IMR-90 (cell line): ENCODE measurements around the gene RCHY1. TPM values are rescaled to one million over a fixed set of nuclear protein-coding genes. Genes with fewer than 3 reads are reported as not detected.

Experiments used
- ATAC-seq: fragments of 200-7000 bp; cut with Tn5 transposase; 2 replicates; pipeline ENCODE4 v1.9.1; 2020; ENCODE audit warnings: low read depth, mild to moderate bottlenecking, moderate library complexity
- BruUV-seq: library from RNA; stranded (reverse); fragments of 400-500 nt; replicated peaks from 2 replicates; lab custom pipeline; 2021; lab: Mats Ljungman, UMichigan
- CTCF ChIA-PET: fragments of 300-600 bp; formaldehyde crosslinking; extraction: SDS; loops from one replicate; lab custom pipeline; 2021; ENCODE audit warnings: antibody characterized with exemption; lab: Yijun Ruan, JAX
- POLR2A ChIA-PET: fragments of 300-600 bp; sonication (Branson Sonifier 250); formaldehyde crosslinking; loops from one replicate; lab custom pipeline; 2022; ENCODE audit warnings: antibody characterized with exemption; ENCODE audit not compliant: unreplicated experiment; lab: Charles Lee
- DNase-seq: peaks from one replicate; pipeline ENCODE4 v3.0.0; 2013
- H2AFZ ChIP-seq: replicated peaks from 2 replicates; pipeline ENCODE3; 2013; ENCODE audit warnings: low read length, mild to moderate bottlenecking; ENCODE audit not compliant: poor library complexity
- H2AK5ac ChIP-seq: 2 replicates; pipeline ENCODE4 v1.6.1; 2013; ENCODE audit warnings: low read depth, low read length, inconsistent platforms
- H2AK9ac ChIP-seq: replicated peaks from 2 replicates; pipeline ENCODE3; 2013; ENCODE audit warnings: mild to moderate bottlenecking, low read depth, low read length, moderate library complexity; ENCODE audit not compliant: poor library complexity
- H2BK120ac ChIP-seq: 2 replicates; pipeline ENCODE4 v1.6.1; 2013; ENCODE audit warnings: low read depth, low read length, inconsistent platforms
- H2BK15ac ChIP-seq: 3 replicates; pipeline ENCODE4 v1.6.1; 2013; ENCODE audit warnings: low read depth, low read length, inconsistent platforms
- H2BK20ac ChIP-seq: 2 replicates; pipeline ENCODE4 v1.6.1; 2013; ENCODE audit warnings: low read depth, mild to moderate bottlenecking, inconsistent platforms, low read length, moderate library complexity
- H2BK5ac ChIP-seq: 2 replicates; pipeline ENCODE4 v1.6.1; 2013; ENCODE audit warnings: mild to moderate bottlenecking, low read depth, low read length, inconsistent platforms; ENCODE audit not compliant: poor library complexity, severe bottlenecking
- H3K14ac ChIP-seq: replicated peaks from 2 replicates; pipeline ENCODE4 v1.6.1; 2013; ENCODE audit warnings: low read depth, low read length, inconsistent platforms
- H3K18ac ChIP-seq: 2 replicates; pipeline ENCODE4 v1.6.1; 2013; ENCODE audit warnings: low read depth, low read length, control low read depth
- H3K23ac ChIP-seq: 2 replicates; pipeline ENCODE4 v1.6.1; 2013; ENCODE audit warnings: low read depth, low read length, inconsistent platforms
- H3K27ac ChIP-seq: 2 replicates; pipeline ENCODE4 v1.5.1; 2013; ENCODE audit warnings: mild to moderate bottlenecking, control low read depth, low read length; ENCODE audit not compliant: insufficient read depth
- H3K27me3 ChIP-seq: 2 replicates; pipeline ENCODE4 v1.6.1; 2013; ENCODE audit warnings: low read length; ENCODE audit not compliant: control insufficient read depth, insufficient read depth
- H3K36me3 ChIP-seq: 2 replicates; pipeline ENCODE4 v1.6.1; 2013; ENCODE audit warnings: low read length, mixed read lengths; ENCODE audit not compliant: control insufficient read depth, insufficient read depth
- H3K4ac ChIP-seq: 2 replicates; pipeline ENCODE4 v1.6.1; 2013; ENCODE audit warnings: low read depth, low read length, inconsistent platforms
- H3K4me1 ChIP-seq: 2 replicates; pipeline ENCODE4 v1.6.1; 2013; ENCODE audit warnings: low read length, mixed read lengths; ENCODE audit not compliant: control insufficient read depth, insufficient read depth
- H3K4me2 ChIP-seq: 2 replicates; pipeline ENCODE4 v1.6.1; 2013; ENCODE audit warnings: low read depth, mild to moderate bottlenecking, control low read depth, low read length, moderate library complexity
- H3K4me3 ChIP-seq: 2 replicates; pipeline ENCODE4 v1.5.1; 2013; ENCODE audit warnings: low read depth, mild to moderate bottlenecking, control low read depth, low read length, moderate library complexity; ENCODE audit not compliant: insufficient read depth
- H3K56ac ChIP-seq: 2 replicates; pipeline ENCODE4 v1.6.1; 2013; ENCODE audit warnings: low read length, inconsistent platforms; ENCODE audit not compliant: insufficient read depth; ENCODE audit errors: extremely low read depth
- H3K79me1 ChIP-seq, 2 experiments: 2 replicates each; pipeline ENCODE4 v1.6.1; 2013; ENCODE audit warnings: low read length in 2 of 2, inconsistent platforms in 1 of 2, low read depth in 1 of 2
- H3K9ac ChIP-seq: 2 replicates; pipeline ENCODE4 v1.6.1; 2013; ENCODE audit warnings: low read depth, low read length, control low read depth
- H3K9me1 ChIP-seq: 2 replicates; pipeline ENCODE4 v1.6.1; 2013; ENCODE audit warnings: low read length, inconsistent platforms; ENCODE audit not compliant: insufficient read depth
- H3K9me3 ChIP-seq: 2 replicates; pipeline ENCODE4 v1.6.1; 2013; ENCODE audit warnings: low read length; ENCODE audit not compliant: control insufficient read depth, insufficient read depth
- H4K20me1 ChIP-seq: 2 replicates; pipeline ENCODE4 v1.6.1; 2013; ENCODE audit warnings: low read length, inconsistent platforms; ENCODE audit not compliant: insufficient read depth
- H4K5ac ChIP-seq: 2 replicates; pipeline ENCODE4 v1.6.1; 2013; ENCODE audit warnings: mild to moderate bottlenecking, low read depth, low read length, control low read depth
- H4K8ac ChIP-seq, 2 experiments: 2 replicates each; pipeline ENCODE4 v1.6.1; 2013; ENCODE audit warnings: low read depth in 2 of 2, low read length in 2 of 2, control low read depth in 1 of 2, inconsistent platforms in 1 of 2
- H4K91ac ChIP-seq: 2 replicates; pipeline ENCODE4 v1.6.1; 2013; ENCODE audit warnings: low read depth, low read length, inconsistent platforms; ENCODE audit not compliant: insufficient read depth
- CEBPB ChIP-seq: IDR thresholded peaks from 2 replicates; pipeline ENCODE4 v1.6.1; 2012; ENCODE audit warnings: low read depth, low read length, improper control_type of control experiment
- MAFK ChIP-seq: IDR thresholded peaks from 2 replicates; pipeline ENCODE4 v1.6.1; 2012; ENCODE audit warnings: low read depth, low read length, improper control_type of control experiment
- NFE2L2 ChIP-seq: fragments of 150-350 bp; IDR thresholded peaks from 2 replicates; pipeline ENCODE4 v1.6.1; 2016; ENCODE audit warnings: low read depth, mild to moderate bottlenecking, low read length
- POLR2A ChIP-seq: IDR thresholded peaks from 2 replicates; pipeline ENCODE4 v1.6.1; 2012; ENCODE audit warnings: mild to moderate bottlenecking, low read depth, low read length
- RFX5 ChIP-seq: IDR thresholded peaks from 2 replicates; pipeline ENCODE4 v1.8.0; 2012; ENCODE audit warnings: low read depth, mild to moderate bottlenecking, low read length, moderate library complexity
- WGBS, 2 experiments: methylation state at CpG; one replicate each; pipeline versions ENCODE4 v1.1.5 to v1.1.7; 2013; ENCODE audit warnings: missing lambda C conversion rate in 2 of 2; ENCODE audit not compliant: insufficient read length in 1 of 2; ENCODE audit errors: extremely low coverage in 2 of 2; 5-methylcytosine and 5-hydroxymethylcytosine counted together
- dilution Hi-C: fragments of 300-500 bp; cut with HindIII; formaldehyde crosslinking; loops from one replicate; pipeline ENCODE4 v1.14.3; 2018; ENCODE audit warnings: low sequenced_read_pairs; ENCODE audit not compliant: unreplicated experiment
- in situ Hi-C: fragments of 300-500 bp; cut with MboI; formaldehyde crosslinking; loops from 3 replicates; pipeline ENCODE4 v1.14.3; 2019; ENCODE audit warnings: low sequenced_read_pairs, inconsistent platforms, mixed read lengths
- intact Hi-C: fragments of 100-400 bp; cut with micrococcal nuclease; formaldehyde crosslinking; loops from 2 replicates; pipeline ENCODE4 v1.10.0; 2022
- polyA plus RNA-seq, 3 experiments: library from polyadenylated mRNA; depleted of rRNA; stranded (reverse); fragments of >200 nt; gene quantifications; 2 replicates each; pipeline ENCODE4 v1.2.3, GENCODE V29; 2012; ENCODE audit warnings: low replicate concordance in 1 of 3
- total RNA-seq: library from RNA; depleted of rRNA; stranded (reverse); fragments of >200 nt; gene quantifications from 2 replicates; pipeline ENCODE4 v1.2.3, GENCODE V29; 2012
- TF ChIP-seq, protein P1 (sequence below): fragments of 150-350 bp; IDR thresholded peaks from 2 replicates; pipeline ENCODE4 v1.6.1; 2016; ENCODE audit warnings: low read depth, mild to moderate bottlenecking, low read length, moderate library complexity, borderline replicate concordance

RCHY1 gene
- total and polyA plus RNA-seq, 2 of the 4 experiments (the other 2 are of a cell fraction), result 20.1 to 22.4 TPM

DNA sequence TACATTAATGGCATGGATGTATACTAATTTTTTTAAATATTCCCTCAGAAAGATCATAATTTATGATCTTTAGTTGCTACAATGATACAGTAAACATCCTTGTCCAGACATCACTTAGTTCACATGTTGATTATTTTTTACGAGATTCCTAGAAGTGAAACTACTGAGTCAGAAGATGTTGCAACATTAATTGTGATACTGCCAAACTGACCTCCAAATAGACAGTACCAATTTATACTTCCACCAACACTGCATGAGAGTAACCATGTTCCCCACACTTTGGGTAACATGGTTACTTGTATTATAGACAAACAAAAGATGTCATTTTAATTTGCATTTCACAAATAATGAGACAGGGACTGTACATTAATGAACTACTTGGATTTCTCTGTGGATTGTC is 19.6 kb downstream of the RCHY1 start:
- TF ChIP-seq NFE2L2 (no peak), POLR2A (no peak), CEBPB (peak; percentile 99), MAFK (0 out of 2 replicates have a peak, but pooled peaks have one; percentile 6), RFX5 (no peak)
- TF ChIP-seq, protein P1, sequence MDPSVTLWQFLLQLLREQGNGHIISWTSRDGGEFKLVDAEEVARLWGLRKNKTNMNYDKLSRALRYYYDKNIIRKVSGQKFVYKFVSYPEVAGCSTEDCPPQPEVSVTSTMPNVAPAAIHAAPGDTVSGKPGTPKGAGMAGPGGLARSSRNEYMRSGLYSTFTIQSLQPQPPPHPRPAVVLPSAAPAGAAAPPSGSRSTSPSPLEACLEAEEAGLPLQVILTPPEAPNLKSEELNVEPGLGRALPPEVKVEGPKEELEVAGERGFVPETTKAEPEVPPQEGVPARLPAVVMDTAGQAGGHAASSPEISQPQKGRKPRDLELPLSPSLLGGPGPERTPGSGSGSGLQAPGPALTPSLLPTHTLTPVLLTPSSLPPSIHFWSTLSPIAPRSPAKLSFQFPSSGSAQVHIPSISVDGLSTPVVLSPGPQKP, result no peak
- no peak overlapping the region for H3K14ac ChIP-seq
- ChIA-PET POLR2A (no interaction called here), CTCF (no interaction called here)
- H3K9me3 ChIP-seq, result peaks cover 1% of the 10 kb centered on the region; the same call in 1 of the 2 replicates
- peak; percentile 84 for DNase-seq
- no peak overlapping the region for H3K18ac ChIP-seq
- no CpG with 5 or more reads among the region's 1 CpG for WGBS, 2 experiments
- H3K56ac ChIP-seq, result no peak overlapping the region
- no peak overlapping the region for H3K9ac ChIP-seq
- H3K79me1 ChIP-seq, result peaks cover 11% of the 10 kb centered on the region in 2 experiments; a peak in 3 of 4 replicates
- H3K4me2 ChIP-seq, result peak overlapping the region; percentile 35; the same call in 1 of the 2 replicates
- H3K9me1 ChIP-seq, result no peaks in the 10 kb centered on the region
- H4K8ac ChIP-seq, result no peak overlapping the region
- H3K4me1 ChIP-seq, result peaks cover 2% of the 10 kb centered on the region; the same call in 1 of the 2 replicates
- dilution Hi-C loops, result no loop called here
- BruUV-seq, result no TSS peak
- no peak overlapping the region for H2AK5ac ChIP-seq
- H4K20me1 ChIP-seq, result no peaks in the 10 kb centered on the region
- peaks cover 8% of the 10 kb centered on the region for H3K36me3 ChIP-seq
- intact Hi-C loops, result loop anchor here (10.0 kb wide), 1 partner anchor 150 kb away; no protein-coding TSS in a partner anchor
- no peak overlapping the region for H2AK9ac ChIP-seq
- H3K23ac ChIP-seq, result no peak overlapping the region
- no peak overlapping the region for H2AFZ ChIP-seq
- in situ Hi-C loops, result loop anchor here (25.0 kb wide), 1 partner anchor 1157 kb away; no protein-coding TSS in a partner anchor
- H2BK20ac ChIP-seq, result no peak overlapping the region
- H2BK15ac ChIP-seq, result no peak overlapping the region
- H4K91ac ChIP-seq, result no peak overlapping the region
- peak; percentile 68 for ATAC-seq
- H3K4ac ChIP-seq, result no peak overlapping the region
- H4K5ac ChIP-seq, result no peak overlapping the region
- H3K27ac ChIP-seq, result no peak overlapping the region
- H2BK120ac ChIP-seq, result no peak overlapping the region
- H3K4me3 ChIP-seq, result no peak overlapping the region
- no peaks in the 10 kb centered on the region for H3K27me3 ChIP-seq
- H2BK5ac ChIP-seq, result peak overlapping the region; percentile 38
